Activated CD8-positive, alpha-beta memory T cell treated with anti-CD3 and anti-CD28 coated beads, Interleukin-2, amount 50 U/mL, for 1 hour (primary cell): ENCODE data around the gene TUT4.

Source experiments
- DNase-seq: peaks from one replicate; pipeline ENCODE4 v3.0.0-alpha.2; 2020; ENCODE audit errors: extremely low read depth

Gene TUT4

GRCh38 chr1:52404116-52404974, 148.5 kb downstream of the TUT4 start, which contains the start of the genes ORC1 and PRPF38A:
TSS of gene ORC1 (minus strand) at chr1:52404423. CDS start at chr1:52402223, 2,200 bp downstream.
TSS of gene PRPF38A (plus strand) at chr1:52404602. CDS start at chr1:52404750, 148 bp downstream.
- DNase-seq, result peak; percentile 95

GRCh38 chr1:52403566-52404115, 149.3 kb downstream of the TUT4 start:
- DNase-seq, result no peak

GRCh38 chr1:52402860-52403240, 150.0 kb downstream of the TUT4 start:
- no peak for DNase-seq

GRCh38 chr1:52400131-52400530, 152.8 kb downstream of the TUT4 start:
- no peak for DNase-seq

- no peak for DNase-seq
Measured at GRCh38 chr1:52399629-52400028, 153.3 kb downstream of the TUT4 start.

GRCh38 chr1:52393174-52393573, 159.7 kb downstream of the TUT4 start:
- DNase-seq, result no peak

GRCh38 chr1:52386458-52386857, 166.4 kb downstream of the TUT4 start:
- no peak for DNase-seq

- DNase-seq, result no peak
Measured at GRCh38 chr1:52385376-52385775, 167.5 kb downstream of the TUT4 start.
